ENCODE data around the gene PRKG1.

The PRKG1 gene

GRCh38 chr10:51318399-51319172, 244.3 kb downstream of the PRKG1 start:
- 100% methylated on average over 1 of the region's 2 CpGs for WGBS (ENCODE audit: insufficient coverage)
- Histone ChIP-seq H3K9me3 (ENCODE audit: control extremely low read depth in 1 of 5, control insufficient read depth in 4 of 5, insufficient read depth in 2 of 5, low read depth in 1 of 5, low read length in 4 of 5) (no peaks in the 10 kb centered on the region), H3K27me3 (replicated peaks in 2 of 5; ENCODE audit: control insufficient read depth in 4 of 5, insufficient read depth in 5 of 5, low read length in 4 of 5) (no peaks in the 10 kb centered on the region), H3K36me3 (ENCODE audit: control insufficient read depth in 4 of 4, insufficient read depth in 4 of 4, low read length in 3 of 4) (no peaks in the 10 kb centered on the region), H3K27ac (ENCODE audit: insufficient read depth in 1 of 2, low read depth in 1 of 2, low read length in 2 of 2, poor library complexity in 1 of 2, severe bottlenecking in 2 of 2) (no peak overlapping the region), H3K4me1 (ENCODE audit: control extremely low read depth in 1 of 4, control insufficient read depth in 4 of 4, insufficient read depth in 4 of 4, low read length in 3 of 4) (no peaks in the 10 kb centered on the region), H3K4me3 (ENCODE audit: control insufficient read depth in 1 of 7, extremely low read depth in 1 of 7, insufficient read depth in 4 of 7, low read depth in 2 of 7, low read length in 6 of 7) (no peak overlapping the region)
- no peak for DNase-seq
- ChIA-PET POLR2A (no interaction called here), CTCF (interaction anchor here (1.8 kb wide), 1 partner anchor 13 kb away, joined by 3 read pairs; no protein-coding TSS in a partner anchor)

- no peak for DNase-seq
- H3K27ac ChIP-seq (ENCODE audit: insufficient read depth in 1 of 2, low read depth in 1 of 2, low read length in 2 of 2, poor library complexity in 1 of 2, severe bottlenecking in 2 of 2), result no peak overlapping the region
- no peaks in the 10 kb centered on the region for H3K36me3 ChIP-seq (ENCODE audit: control insufficient read depth in 4 of 4, insufficient read depth in 4 of 4, low read length in 3 of 4)
- no peaks in the 10 kb centered on the region for H3K27me3 ChIP-seq (replicated peaks in 2 of 5; ENCODE audit: control insufficient read depth in 4 of 5, insufficient read depth in 5 of 5, low read length in 4 of 5)
- no peaks in the 10 kb centered on the region for H3K4me1 ChIP-seq (ENCODE audit: control extremely low read depth in 1 of 4, control insufficient read depth in 4 of 4, insufficient read depth in 4 of 4, low read length in 3 of 4)
- H3K9me3 ChIP-seq (ENCODE audit: control extremely low read depth in 1 of 5, control insufficient read depth in 4 of 5, insufficient read depth in 2 of 5, low read depth in 1 of 5, low read length in 4 of 5), result no peaks in the 10 kb centered on the region
- no peak overlapping the region for H3K4me3 ChIP-seq (ENCODE audit: control insufficient read depth in 1 of 7, extremely low read depth in 1 of 7, insufficient read depth in 4 of 7, low read depth in 2 of 7, low read length in 6 of 7)
- ChIA-PET POLR2A (no interaction called here), CTCF (no interaction called here)
- no CpG with 5 or more reads among the region's 1 CpG for WGBS (ENCODE audit: insufficient coverage)
Observed at GRCh38 chr10:51319173-51319435, 244.8 kb downstream of the PRKG1 start.

GRCh38 chr10:51321300-51321699, 247.0 kb downstream of the PRKG1 start:
- H3K9me3 ChIP-seq (ENCODE audit: control extremely low read depth in 1 of 5, control insufficient read depth in 4 of 5, insufficient read depth in 2 of 5, low read depth in 1 of 5, low read length in 4 of 5), result no peaks in the 10 kb centered on the region
- ChIA-PET POLR2A (no interaction called here), CTCF (no interaction called here)
- DNase-seq, result no peak
- WGBS (ENCODE audit: insufficient coverage), result no CpG with 5 or more reads among the region's 3 CpGs
- H3K4me3 ChIP-seq (ENCODE audit: control insufficient read depth in 1 of 7, extremely low read depth in 1 of 7, insufficient read depth in 4 of 7, low read depth in 2 of 7, low read length in 6 of 7), result no peak overlapping the region
- no peaks in the 10 kb centered on the region for H3K27me3 ChIP-seq (replicated peaks in 2 of 5; ENCODE audit: control insufficient read depth in 4 of 5, insufficient read depth in 5 of 5, low read length in 4 of 5)
- no peak overlapping the region for H3K27ac ChIP-seq (ENCODE audit: insufficient read depth in 1 of 2, low read depth in 1 of 2, low read length in 2 of 2, poor library complexity in 1 of 2, severe bottlenecking in 2 of 2)
- H3K36me3 ChIP-seq (ENCODE audit: control insufficient read depth in 4 of 4, insufficient read depth in 4 of 4, low read length in 3 of 4), result no peaks in the 10 kb centered on the region
- no peaks in the 10 kb centered on the region for H3K4me1 ChIP-seq (ENCODE audit: control extremely low read depth in 1 of 4, control insufficient read depth in 4 of 4, insufficient read depth in 4 of 4, low read length in 3 of 4)

- 100% methylated on average over 2 of the region's 3 CpGs for WGBS (ENCODE audit: insufficient coverage)
- no peaks in the 10 kb centered on the region for H3K4me1 ChIP-seq (ENCODE audit: control extremely low read depth in 1 of 4, control insufficient read depth in 4 of 4, insufficient read depth in 4 of 4, low read length in 3 of 4)
- no peak overlapping the region for H3K4me3 ChIP-seq (ENCODE audit: control insufficient read depth in 1 of 7, extremely low read depth in 1 of 7, insufficient read depth in 4 of 7, low read depth in 2 of 7, low read length in 6 of 7)
- ChIA-PET CTCF (no interaction called here), POLR2A (no interaction called here)
- H3K9me3 ChIP-seq (ENCODE audit: control extremely low read depth in 1 of 5, control insufficient read depth in 4 of 5, insufficient read depth in 2 of 5, low read depth in 1 of 5, low read length in 4 of 5), result no peaks in the 10 kb centered on the region
- H3K27ac ChIP-seq (ENCODE audit: insufficient read depth in 1 of 2, low read depth in 1 of 2, low read length in 2 of 2, poor library complexity in 1 of 2, severe bottlenecking in 2 of 2), result no peak overlapping the region
- no peak for DNase-seq
- no peaks in the 10 kb centered on the region for H3K27me3 ChIP-seq (replicated peaks in 2 of 5; ENCODE audit: control insufficient read depth in 4 of 5, insufficient read depth in 5 of 5, low read length in 4 of 5)
- no peaks in the 10 kb centered on the region for H3K36me3 ChIP-seq (ENCODE audit: control insufficient read depth in 4 of 4, insufficient read depth in 4 of 4, low read length in 3 of 4)
Observed at GRCh38 chr10:51321980-51322379, 247.7 kb downstream of the PRKG1 start.

- Histone ChIP-seq H3K9me3 (ENCODE audit: control extremely low read depth in 1 of 5, control insufficient read depth in 4 of 5, insufficient read depth in 2 of 5, low read depth in 1 of 5, low read length in 4 of 5) (no peaks in the 10 kb centered on the region), H3K4me1 (ENCODE audit: control extremely low read depth in 1 of 4, control insufficient read depth in 4 of 4, insufficient read depth in 4 of 4, low read length in 3 of 4) (no peaks in the 10 kb centered on the region), H3K27ac (ENCODE audit: insufficient read depth in 1 of 2, low read depth in 1 of 2, low read length in 2 of 2, poor library complexity in 1 of 2, severe bottlenecking in 2 of 2) (no peak overlapping the region), H3K27me3 (replicated peaks in 2 of 5; ENCODE audit: control insufficient read depth in 4 of 5, insufficient read depth in 5 of 5, low read length in 4 of 5) (no peaks in the 10 kb centered on the region), H3K4me3 (ENCODE audit: control insufficient read depth in 1 of 7, extremely low read depth in 1 of 7, insufficient read depth in 4 of 7, low read depth in 2 of 7, low read length in 6 of 7) (no peak overlapping the region), H3K36me3 (ENCODE audit: control insufficient read depth in 4 of 4, insufficient read depth in 4 of 4, low read length in 3 of 4) (no peaks in the 10 kb centered on the region)
- CTCF ChIA-PET, result no interaction called here
- POLR2A ChIA-PET, result no interaction called here
- no peak for DNase-seq
- 100% methylated on average over 2 of the region's 2 CpGs for WGBS (ENCODE audit: insufficient coverage)
Observed at GRCh38 chr10:51325649-51326048, 251.4 kb downstream of the PRKG1 start.

- H3K36me3 ChIP-seq (ENCODE audit: control insufficient read depth in 4 of 4, insufficient read depth in 4 of 4, low read length in 3 of 4), result no peaks in the 10 kb centered on the region
- DNase-seq, result no peak
- WGBS (ENCODE audit: insufficient coverage), result no CpG with 5 or more reads among the region's 1 CpG
- ChIA-PET CTCF (no interaction called here), POLR2A (no interaction called here)
- no peaks in the 10 kb centered on the region for H3K27me3 ChIP-seq (replicated peaks in 2 of 5; ENCODE audit: control insufficient read depth in 4 of 5, insufficient read depth in 5 of 5, low read length in 4 of 5)
- no peaks in the 10 kb centered on the region for H3K4me1 ChIP-seq (ENCODE audit: control extremely low read depth in 1 of 4, control insufficient read depth in 4 of 4, insufficient read depth in 4 of 4, low read length in 3 of 4)
- H3K9me3 ChIP-seq (ENCODE audit: control extremely low read depth in 1 of 5, control insufficient read depth in 4 of 5, insufficient read depth in 2 of 5, low read depth in 1 of 5, low read length in 4 of 5), result peaks cover 0 to 4% (median 0%) of the 10 kb centered on the region in 5 experiments
- H3K27ac ChIP-seq (ENCODE audit: insufficient read depth in 1 of 2, low read depth in 1 of 2, low read length in 2 of 2, poor library complexity in 1 of 2, severe bottlenecking in 2 of 2), result no peak overlapping the region
- no peak overlapping the region for H3K4me3 ChIP-seq (ENCODE audit: control insufficient read depth in 1 of 7, extremely low read depth in 1 of 7, insufficient read depth in 4 of 7, low read depth in 2 of 7, low read length in 6 of 7)
Observed at GRCh38 chr10:51326174-51326573, 251.9 kb downstream of the PRKG1 start.

- ChIA-PET POLR2A (no interaction called here), CTCF (no interaction called here)
- DNase-seq, result no peak
- no peaks in the 10 kb centered on the region for H3K4me1 ChIP-seq (ENCODE audit: control extremely low read depth in 1 of 4, control insufficient read depth in 4 of 4, insufficient read depth in 4 of 4, low read length in 3 of 4)
- H3K36me3 ChIP-seq (ENCODE audit: control insufficient read depth in 4 of 4, insufficient read depth in 4 of 4, low read length in 3 of 4), result no peaks in the 10 kb centered on the region
- H3K27ac ChIP-seq (ENCODE audit: insufficient read depth in 1 of 2, low read depth in 1 of 2, low read length in 2 of 2, poor library complexity in 1 of 2, severe bottlenecking in 2 of 2), result no peak overlapping the region
- peaks cover 0 to 5% (median 0%) of the 10 kb centered on the region in 5 experiments for H3K9me3 ChIP-seq (ENCODE audit: control extremely low read depth in 1 of 5, control insufficient read depth in 4 of 5, insufficient read depth in 2 of 5, low read depth in 1 of 5, low read length in 4 of 5)
- no peak overlapping the region for H3K4me3 ChIP-seq (ENCODE audit: control insufficient read depth in 1 of 7, extremely low read depth in 1 of 7, insufficient read depth in 4 of 7, low read depth in 2 of 7, low read length in 6 of 7)
- no peaks in the 10 kb centered on the region for H3K27me3 ChIP-seq (replicated peaks in 2 of 5; ENCODE audit: control insufficient read depth in 4 of 5, insufficient read depth in 5 of 5, low read length in 4 of 5)
- WGBS (ENCODE audit: insufficient coverage), result no CpG with 5 or more reads among the region's 1 CpG
Observed at GRCh38 chr10:51327432-51327831, 253.1 kb downstream of the PRKG1 start.

All from common myeloid progenitor, CD34-positive (primary cell).